Activated CD8-positive, alpha-beta memory T cell treated with anti-CD3 and anti-CD28 coated beads, Interleukin-2, amount 50 U/mL, for 1 hour (primary cell): ENCODE measurements around the gene GALNT15.

Source experiments
- DNase-seq: peaks from one replicate; pipeline ENCODE4 v3.0.0-alpha.2; 2020; ENCODE audit errors: extremely low read depth

The GALNT15 gene

DNA sequence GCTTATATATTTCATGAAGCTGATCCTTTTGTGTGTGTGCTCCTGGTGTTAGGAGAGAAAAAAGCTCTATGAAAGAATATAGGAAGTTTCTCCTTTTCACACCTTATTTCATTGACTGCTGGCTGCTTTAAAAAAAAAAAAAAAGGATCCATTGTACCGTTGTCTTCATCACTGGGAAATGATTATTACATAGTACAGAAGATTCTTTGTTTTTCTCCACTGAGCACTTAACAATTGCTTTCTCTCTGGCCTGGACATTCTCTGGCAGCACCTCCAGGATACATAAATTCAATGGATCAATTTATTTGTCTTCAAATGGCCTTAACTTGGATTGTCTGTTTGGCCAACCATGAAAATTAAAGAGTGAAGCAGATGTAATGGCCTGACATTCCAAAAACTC is 53.1 kb downstream of the GALNT15 start:
- DNase-seq: no peak

DNA sequence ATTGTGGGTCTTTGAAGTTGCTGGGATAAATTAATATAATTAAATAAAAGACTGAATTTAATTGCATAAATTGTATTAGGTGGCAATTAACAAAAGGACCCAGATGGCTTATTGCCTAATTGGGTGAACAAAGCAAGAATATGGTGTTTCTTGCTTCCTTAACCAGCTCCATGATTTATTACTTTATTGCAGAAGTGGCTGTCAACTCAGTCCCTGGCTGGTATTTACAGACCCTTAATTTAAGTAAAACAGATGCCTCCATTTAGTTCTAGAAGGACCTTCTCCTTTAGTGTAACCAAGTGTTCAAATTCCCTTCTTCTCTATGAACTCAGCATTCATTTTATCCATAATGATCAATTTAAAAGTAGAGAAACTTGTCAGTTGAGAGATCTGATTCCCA is 55.2 kb downstream of the GALNT15 start:
- DNase-seq: no peak

DNA sequence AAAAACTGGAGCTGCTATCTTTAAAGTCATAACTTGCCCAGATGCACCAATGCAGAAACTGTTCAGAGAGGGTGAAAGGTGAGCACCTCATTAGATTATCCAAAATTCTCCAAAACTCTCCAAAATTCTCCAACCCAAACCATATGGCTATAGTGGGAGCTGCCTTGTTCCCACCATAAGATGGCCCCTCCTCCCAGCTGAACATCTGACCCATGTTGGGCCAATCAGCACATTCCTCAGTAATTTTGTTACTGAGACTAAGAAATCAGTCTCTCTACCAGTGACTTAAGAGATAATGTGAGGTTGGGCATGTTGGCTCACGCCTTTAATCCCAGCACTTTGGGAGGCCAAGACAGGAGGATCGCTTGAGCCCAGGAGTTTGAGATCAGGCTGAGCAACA is 57.5 kb downstream of the GALNT15 start:
- DNase-seq: no peak

DNA sequence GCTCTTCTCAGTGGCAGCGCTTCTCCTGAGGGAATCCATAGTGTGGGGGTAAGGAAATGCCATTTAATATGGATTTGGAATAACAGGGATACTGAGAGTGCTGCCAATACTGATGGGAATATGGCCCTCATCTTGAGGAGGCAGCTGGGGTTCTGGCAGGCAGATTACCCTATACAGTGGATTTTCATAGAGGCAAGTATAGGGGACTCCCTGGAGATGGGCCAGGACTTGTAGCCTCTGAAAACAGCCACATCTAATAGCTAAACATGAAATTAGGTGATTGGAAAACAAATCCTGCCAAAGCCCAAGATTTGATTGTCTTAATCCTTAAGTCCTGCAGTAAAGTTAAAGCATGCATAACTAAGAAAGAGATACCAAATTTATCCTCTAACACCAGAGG is 59.3 kb downstream of the GALNT15 start:
- no peak for DNase-seq

DNA sequence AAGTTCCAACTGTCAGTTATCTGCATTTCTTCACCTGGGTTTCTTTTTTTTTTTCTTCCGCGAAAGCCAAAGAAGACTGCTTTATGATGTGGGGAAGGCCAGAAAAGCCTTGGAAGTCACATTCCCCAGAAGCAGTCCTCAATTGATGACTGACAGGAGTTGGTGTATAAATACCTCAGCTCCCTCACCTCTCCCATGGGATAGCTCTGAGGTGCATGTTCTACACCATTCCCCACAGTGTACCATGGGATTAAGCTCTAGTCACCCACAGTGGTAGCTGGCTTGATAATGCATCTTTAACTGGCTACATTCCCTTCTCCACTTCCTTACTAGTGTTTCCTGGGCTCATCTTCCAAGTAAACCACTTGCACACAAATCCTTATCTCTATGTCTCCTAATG is 59.8 kb downstream of the GALNT15 start:
- DNase-seq: no peak

DNA sequence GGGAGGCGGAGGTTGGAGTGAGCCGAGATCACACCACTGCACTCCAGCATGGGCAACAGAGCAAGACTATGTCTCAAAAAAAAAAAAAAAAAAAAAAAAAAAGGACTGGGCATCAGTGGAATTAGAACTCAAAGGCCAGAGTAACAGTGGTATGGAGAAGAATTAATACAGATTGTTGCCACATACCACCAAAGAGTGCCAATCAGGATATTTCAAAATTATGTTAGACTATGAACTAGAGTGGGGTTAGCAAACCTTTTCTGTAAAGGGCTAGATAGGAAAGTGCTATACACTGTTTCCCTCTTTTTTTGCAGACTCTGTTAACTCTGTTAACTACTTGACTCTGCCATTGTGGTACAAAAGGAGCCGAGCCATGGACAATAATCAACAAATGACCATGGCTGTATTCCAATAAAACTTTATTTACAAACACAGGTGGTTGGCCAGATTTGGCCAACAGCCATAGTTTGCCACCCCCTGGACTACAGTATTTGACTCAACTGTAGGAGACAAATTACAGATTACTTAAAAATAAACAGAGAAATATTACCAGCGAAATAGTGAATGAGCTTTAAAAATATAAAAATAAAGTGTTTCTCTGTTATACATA is 61.7 kb downstream of the GALNT15 start:
- no peak for DNase-seq

DNA sequence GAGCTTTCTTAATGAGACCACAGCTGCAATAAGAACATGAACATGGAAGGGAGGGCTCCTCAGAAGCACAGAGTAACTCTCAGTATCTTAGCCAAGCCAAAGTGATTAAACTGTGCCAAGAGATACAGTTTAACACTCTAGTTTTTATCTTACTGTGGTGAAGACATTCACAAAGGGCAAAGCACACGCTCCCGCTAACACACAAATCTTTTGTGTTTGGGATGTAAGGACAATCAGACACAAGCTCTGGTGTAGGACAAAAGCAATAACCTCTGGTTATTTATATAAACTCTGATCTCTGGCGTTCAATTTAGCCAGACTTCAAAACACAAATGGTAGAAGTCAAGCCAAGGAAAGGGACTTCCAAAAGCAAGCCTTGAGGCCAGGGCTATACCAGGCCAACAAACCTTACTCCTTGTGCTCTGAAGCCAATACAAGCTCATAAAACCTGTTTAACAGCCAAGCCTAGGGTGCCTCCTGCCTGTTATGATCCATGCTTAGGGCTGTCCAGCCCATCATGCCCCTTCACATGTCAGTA is 62.4 kb downstream of the GALNT15 start:
- DNase-seq: no peak

DNA sequence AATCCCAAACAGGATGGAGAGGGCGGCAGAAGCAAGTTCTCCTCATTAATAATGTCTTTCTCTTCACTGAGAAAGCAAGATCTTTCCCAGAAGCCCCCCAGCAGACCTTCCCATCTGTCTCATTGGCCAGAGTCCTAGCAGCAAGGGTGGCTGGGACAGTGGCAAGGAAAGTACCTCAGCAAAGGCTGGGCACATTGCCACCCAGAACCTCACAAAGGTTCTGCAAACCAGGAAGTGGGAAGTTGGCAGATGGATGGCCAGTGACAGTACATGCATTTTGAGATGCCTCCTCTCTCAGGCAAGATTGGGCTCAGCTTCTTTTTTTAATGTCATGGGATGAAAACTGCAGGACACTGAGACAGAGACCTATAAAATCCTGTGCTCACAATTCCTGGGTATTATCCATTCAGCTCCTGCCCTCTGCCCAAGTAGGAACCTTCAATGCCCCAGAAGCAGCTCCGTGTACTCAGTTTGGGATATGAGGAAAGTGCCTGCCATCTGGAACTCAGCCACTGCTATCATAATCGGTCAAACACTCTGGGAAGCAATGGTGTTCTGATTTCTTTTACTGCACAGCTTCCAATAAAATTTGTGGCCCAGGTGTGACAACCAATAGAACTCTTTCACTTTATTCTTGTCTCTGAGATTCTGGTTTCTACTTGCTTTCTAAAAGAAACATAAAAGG is 64.7 kb downstream of the GALNT15 start:
- DNase-seq: no peak

DNA sequence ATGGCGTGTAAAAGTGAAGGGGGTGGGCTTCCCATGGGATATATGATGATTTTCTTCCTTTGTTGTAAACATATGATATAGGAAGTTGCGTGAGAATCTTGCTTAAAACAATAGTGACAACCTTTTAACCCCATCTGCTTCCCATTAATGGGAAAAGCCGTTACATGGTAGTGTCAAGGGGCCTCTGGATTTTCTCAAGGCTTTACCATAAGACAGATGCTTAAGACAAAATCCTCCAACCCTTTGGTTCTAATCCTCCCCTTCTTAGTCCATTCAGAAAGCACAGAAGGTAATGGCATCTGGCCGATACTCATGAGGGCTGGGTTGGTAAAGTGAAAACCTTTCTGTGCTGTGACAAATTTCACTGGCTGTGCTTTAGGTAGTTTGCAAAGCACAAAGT is 65.3 kb downstream of the GALNT15 start:
- no peak for DNase-seq

DNA sequence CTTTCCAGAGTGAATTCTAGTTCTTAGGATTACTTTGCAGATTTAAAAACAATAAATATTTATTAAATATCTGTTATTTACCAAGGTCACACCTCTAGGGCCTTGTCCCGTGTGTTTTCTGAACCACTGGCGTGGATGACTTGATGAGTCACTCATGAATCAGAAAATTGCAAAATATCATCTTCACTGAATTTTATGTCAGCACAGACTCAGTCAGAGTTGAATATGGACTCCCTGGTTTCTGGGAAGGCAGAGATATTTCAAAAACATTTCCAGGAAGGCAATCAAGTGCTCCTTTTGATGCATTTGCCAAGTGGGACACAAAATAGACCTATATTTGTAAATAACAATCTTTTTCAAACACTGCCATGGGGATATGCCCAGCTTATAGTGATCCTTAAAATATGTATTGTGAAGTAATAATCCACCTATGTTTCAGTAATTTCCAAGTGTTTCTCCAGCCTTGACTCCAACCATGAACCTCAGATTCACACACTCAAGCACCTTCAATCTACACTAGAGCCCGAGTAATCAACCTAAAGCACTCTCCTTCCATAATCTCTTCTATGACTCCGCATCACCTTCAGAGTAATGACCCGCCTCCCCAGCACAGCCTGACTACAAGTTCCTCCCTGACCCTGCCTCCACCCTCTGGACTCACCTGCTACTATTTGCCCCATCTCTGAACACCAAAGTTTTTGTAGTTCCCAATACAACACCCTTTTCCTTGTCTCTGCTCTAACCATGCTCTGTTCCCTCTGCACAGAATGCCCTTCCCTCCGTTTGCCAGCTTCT is 65.9 kb downstream of the GALNT15 start:
- no peak for DNase-seq

DNA sequence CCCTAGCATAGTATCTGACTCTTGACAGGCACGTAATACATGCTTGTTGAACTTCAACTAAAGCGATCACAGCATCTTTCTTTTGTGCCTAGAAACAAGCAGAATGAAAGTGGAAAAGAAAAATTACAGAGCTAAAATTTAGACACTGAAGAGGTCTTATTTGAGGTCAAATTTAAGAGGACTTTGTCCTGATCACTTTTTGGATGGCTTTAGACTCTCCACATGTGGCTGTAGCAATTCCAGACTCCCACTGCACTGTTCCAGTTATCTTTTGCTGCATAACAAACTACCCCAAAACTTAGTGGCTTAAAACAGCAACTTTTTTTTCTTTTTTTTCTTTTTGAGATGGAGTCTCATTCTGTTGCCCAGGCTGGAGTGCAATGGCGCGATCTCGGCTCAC is 66.7 kb downstream of the GALNT15 start:
- DNase-seq: no peak

DNA sequence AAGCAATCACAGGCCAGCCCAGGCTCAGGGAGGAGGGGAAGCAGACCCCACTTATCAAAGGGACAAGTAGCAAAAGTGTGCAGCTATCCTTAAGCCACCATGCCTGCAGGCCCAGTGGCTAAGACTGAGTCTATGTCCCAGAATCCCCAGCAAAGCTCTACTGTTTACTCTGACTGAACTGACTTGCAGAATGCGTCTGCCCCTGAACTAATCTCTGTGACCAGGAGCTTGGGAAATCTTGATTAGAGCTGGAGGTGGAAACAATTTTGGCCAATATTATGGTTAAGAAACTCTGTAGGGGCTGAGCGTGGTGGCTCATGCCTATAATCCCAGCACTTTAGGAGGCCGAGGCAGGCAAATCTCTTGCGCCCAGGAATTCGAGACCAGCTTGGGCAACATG is 67.7 kb downstream of the GALNT15 start:
- no peak for DNase-seq

DNA sequence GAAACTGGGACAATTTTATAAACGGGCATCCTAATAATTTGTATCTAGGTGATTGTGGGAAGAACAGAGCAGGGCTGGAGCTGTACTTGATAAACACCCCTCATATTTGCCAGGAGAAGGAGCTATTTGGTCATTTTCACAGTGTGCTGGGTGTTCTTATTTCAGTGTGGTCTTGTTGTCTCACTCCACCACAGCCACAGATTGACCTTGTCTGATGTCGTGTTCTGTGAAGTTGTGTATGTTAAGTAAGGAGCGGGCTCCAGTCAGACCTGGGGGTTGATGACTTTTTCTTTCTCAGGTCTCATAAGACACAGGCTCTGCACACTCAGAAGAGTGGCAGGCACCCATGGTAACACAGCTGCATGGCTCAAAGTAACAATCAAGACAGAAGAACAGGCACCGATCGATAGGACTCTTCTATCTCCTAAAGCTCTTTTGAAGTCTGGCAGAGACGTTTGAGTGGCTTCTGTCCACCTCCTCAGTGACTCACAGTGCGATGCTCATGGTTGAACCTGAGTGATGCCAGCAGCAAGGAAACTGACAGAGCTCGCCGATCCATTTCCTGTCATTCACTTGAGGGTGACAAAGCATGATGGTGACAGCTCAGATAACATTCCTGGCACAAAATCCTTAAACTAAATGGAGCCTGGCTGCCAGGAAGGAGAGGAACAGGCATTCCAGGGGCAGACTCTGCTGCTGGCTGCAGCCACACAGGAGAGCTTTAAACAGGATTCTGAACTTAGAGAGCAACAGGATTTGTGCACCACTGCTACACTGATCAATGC is 69.4 kb downstream of the GALNT15 start:
- DNase-seq: no peak

DNA sequence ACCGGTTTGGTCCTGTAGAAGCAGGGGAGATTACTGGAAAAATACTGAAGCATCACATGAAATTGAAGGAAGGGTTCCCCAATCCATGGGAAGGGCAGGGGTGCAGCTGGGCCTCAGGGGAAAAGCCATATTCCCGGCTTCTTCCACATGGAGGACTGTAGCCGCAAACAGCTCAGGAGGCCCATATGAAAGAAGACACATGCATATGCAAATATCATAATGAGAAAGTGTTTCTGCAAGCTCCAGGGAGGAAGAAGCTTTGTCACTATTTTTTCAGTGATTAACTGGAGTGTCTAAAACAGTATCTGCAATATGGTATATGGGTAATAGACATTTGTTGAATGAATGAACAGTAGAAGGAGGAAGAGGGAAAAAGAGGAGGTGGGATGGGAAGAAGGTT is 71.1 kb downstream of the GALNT15 start:
- no peak for DNase-seq

DNA sequence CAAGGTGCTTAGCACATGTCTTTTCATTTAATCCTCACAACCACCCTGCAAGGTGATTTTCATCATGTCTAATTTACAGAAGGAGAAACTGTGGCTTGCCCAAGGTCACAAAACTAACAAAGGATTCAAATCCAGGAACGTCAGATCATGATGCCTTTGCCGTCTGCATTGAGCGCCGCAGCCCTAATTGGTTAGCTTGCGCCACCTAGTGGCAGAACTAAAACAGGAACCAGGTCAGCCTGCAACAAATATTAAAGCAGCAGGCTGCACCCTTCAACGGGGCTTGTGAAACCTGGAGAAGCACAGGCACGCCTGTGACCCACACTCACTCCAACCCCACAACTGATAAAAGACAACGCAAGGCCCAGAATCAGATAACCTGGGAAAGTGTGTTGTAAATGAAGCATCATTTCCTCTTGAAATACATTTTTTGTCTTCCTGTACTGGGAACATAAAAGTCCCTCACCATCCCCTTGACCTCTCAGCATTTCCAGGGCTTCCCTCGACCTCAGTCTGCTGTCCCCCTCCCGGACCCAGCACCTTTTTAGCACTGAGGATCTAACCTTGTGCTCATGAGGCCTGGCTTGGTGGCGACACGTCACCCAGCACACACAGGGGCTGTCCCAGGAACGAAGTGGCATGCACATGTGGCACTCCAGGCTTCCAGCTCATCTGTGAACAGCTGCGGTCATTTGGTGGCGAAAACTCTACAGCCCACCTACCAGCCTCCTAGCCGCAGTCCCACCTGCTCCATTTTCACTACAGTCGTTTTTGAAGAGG is 73.0 kb downstream of the GALNT15 start:
- DNase-seq: peak; percentile 45

DNA sequence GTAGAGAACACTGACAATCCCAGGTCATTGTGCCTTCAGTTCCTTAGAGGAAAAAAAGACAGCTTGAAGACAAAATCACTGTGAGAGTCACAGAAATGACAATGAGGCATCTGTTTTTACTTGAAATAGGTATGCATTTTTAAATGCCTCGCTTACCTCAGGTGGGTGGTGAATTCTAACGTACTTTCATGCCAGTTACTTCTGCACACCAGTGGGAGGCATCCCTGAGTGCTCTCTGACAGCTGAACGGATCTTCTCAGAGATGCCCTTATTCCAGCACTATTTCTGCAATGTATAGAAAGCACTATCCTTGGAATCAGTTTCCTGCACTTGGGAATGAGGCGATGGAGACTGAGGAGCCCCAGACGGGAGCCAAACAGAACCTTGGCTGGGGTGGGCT is 74.1 kb downstream of the GALNT15 start:
- DNase-seq: no peak

DNA sequence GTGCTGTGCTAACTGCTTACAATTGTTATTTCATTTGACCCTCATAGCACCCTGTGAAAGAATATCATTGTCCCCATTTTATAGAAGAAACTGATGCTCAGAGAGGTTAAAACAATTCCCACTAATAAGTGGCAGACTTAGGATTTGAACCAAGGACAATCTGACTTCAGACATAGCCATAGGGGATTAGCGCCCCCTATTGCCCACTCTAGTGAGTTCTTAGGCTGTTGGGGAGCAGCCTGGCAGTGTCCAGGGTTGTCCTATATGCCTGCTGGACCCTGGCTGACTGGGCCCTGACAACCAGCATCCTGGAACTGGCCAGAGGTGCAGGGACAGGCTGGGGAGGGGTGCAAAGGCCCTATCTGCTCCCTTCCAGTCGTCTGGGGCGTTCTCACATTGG is 74.9 kb downstream of the GALNT15 start:
- no peak for DNase-seq

DNA sequence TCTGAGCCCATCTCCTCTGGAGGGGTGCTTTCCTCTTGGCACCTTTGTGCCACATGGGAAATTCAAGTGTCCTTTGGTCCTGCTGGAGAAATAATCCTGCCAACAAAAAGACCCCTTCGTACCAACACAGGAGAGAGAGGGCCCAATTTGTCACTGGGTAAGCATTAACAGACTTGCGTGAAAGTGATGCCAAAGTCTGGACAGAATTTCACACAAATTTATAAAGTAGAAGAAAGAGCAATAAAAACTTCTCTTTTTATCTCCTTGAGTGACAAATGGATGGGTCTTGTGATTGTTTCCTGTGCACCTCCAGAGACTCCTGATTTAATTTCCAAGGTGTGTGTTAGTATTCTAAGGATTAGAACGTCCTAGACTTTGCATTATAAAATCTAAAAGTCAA is 75.4 kb downstream of the GALNT15 start:
- no peak for DNase-seq

DNA sequence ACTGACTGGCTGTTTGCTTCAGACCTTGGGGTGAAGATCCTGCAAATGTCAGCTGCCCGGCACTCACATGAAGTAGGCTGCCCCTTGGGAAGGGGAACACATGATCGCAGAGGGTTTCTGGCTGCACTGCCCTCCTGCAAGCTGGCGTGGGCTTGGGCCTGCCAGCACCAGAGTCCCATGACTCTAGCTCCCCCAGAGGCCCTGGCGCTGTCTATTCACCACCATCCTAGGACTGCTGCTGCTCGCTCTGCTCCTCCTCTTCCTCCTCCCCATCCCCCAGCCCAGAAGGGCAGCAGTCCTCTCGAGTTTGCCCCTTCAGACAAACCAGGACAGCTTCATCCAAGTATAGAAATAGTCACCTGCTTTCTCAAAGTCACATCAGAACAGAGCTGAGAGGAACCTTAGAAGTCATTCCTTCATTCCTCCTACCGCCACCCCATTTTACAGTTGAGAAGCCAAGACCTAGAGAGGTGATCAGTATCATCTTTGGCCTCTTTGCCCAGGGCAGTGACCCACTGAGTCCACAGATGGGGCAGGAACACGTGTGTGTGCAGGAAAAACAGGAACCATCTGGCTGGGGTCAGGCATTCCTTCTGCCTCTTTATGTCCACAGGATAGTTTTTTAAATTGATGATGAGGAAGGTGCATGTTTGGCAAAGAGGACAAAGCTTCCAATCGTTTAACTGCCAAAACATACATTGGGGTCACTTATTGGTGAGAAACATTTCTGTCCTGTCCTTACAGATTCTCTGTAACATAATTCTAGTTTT is 77.0 kb downstream of the GALNT15 start:
- no peak for DNase-seq

DNA sequence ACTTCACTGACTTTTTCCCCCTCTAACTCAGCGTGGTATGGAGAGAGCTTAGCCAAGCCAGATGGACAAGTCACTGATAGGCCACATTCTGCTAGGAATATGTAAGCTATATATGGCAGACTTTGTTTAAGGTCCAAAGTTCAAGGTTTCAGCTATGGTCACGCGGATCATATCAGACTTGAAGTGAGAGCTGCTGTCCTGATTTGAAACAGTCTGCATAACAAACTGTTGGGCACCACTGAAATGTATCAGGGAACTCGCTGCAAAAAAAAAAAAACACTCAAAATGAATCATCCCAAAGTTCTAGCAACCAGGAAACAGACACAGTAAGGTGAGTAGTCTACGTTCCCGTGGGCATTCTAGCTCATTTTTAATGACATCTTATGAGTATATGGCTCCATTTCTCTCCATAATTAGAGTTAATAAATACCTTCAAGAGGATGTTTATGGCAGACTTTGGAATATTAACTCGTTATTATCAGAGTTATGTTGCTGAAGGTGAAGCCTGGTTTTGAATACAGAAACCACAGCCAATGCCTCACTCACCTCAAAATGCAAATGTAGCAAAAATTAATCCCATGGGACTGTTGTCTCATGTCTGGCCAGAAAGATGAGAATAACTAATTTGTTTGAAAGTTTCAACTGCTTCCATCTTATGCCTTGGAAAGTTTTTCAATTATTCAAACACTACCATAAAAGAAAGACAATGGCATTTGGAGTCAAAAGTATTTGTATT is 77.9 kb downstream of the GALNT15 start:
- DNase-seq: no peak
